ENCODE results near the gene RPL37A.

The RPL37A gene

DNA sequence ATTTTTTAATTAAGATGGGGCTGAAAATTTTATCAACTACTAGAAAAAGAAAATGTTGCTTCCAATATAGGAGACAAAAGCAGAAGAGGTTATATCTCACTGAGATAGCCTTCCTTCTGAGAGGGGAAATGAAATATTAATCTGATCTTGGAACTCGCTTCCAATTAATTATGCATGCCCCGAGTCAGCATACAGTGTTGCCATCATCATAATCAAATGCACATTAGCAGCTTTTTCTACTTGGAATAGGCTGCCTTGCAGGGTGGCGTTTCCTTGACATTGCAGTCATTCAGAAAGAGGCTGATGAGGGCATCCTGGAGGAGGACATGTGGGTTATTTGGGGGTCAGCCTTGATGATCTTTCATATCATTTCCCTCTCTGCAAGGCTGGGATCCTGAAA is 18.4 kb upstream of the RPL37A start:
- Mint-ChIP-seq H3K27me3 (ENCODE audit: low read depth, poor library complexity) (peaks cover 2% of the 10 kb centered on the region), H3K9me3 (no peaks in the 10 kb centered on the region), H3K4me3 (no peak overlapping the region), H3K36me3 (ENCODE audit: low read depth) (peaks cover 54% of the 10 kb centered on the region), H3K27ac (no peak overlapping the region), H3K4me1 (peaks cover 6% of the 10 kb centered on the region)
- TF ChIP-seq, protein P1, sequence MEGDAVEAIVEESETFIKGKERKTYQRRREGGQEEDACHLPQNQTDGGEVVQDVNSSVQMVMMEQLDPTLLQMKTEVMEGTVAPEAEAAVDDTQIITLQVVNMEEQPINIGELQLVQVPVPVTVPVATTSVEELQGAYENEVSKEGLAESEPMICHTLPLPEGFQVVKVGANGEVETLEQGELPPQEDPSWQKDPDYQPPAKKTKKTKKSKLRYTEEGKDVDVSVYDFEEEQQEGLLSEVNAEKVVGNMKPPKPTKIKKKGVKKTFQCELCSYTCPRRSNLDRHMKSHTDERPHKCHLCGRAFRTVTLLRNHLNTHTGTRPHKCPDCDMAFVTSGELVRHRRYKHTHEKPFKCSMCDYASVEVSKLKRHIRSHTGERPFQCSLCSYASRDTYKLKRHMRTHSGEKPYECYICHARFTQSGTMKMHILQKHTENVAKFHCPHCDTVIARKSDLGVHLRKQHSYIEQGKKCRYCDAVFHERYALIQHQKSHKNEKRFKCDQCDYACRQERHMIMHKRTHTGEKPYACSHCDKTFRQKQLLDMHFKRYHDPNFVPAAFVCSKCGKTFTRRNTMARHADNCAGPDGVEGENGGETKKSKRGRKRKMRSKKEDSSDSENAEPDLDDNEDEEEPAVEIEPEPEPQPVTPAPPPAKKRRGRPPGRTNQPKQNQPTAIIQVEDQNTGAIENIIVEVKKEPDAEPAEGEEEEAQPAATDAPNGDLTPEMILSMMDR (IDR thresholded peaks at IDR 0.05) = no peak
- DNase-seq = no peak

GRCh38 chr2:216482640-216483039 is 16.0 kb upstream of the RPL37A start:
- Mint-ChIP-seq H3K27me3 (ENCODE audit: low read depth, poor library complexity) (no peaks in the 10 kb centered on the region), H3K36me3 (ENCODE audit: low read depth) (peaks cover 38% of the 10 kb centered on the region), H3K9me3 (no peaks in the 10 kb centered on the region), H3K4me3 (no peak overlapping the region), H3K4me1 (peaks cover 11% of the 10 kb centered on the region), H3K27ac (peak overlapping the region; percentile 96)
- TF ChIP-seq, protein P1 (IDR thresholded peaks at IDR 0.05) = no peak
- no peak for DNase-seq

- no peak for DNase-seq
- H3K9me3 Mint-ChIP-seq = no peaks in the 10 kb centered on the region
- peaks cover 29% of the 10 kb centered on the region for H3K36me3 Mint-ChIP-seq (ENCODE audit: low read depth)
- H3K27me3 Mint-ChIP-seq (ENCODE audit: low read depth, poor library complexity) = no peaks in the 10 kb centered on the region
- TF ChIP-seq, protein P1 (IDR thresholded peaks at IDR 0.05) = no peak
- H3K4me3 Mint-ChIP-seq = no peak overlapping the region
- no peak overlapping the region for H3K27ac Mint-ChIP-seq
- H3K4me1 Mint-ChIP-seq = peaks cover 20% of the 10 kb centered on the region
These were observed 13.4 kb upstream of the RPL37A start for GRCh38 chr2:216485237-216485636.

- Mint-ChIP-seq H3K4me3 (no peak overlapping the region), H3K27ac (peak overlapping the region; percentile 51), H3K9me3 (no peaks in the 10 kb centered on the region), H3K4me1 (peaks cover 20% of the 10 kb centered on the region), H3K27me3 (ENCODE audit: low read depth, poor library complexity) (no peaks in the 10 kb centered on the region), H3K36me3 (ENCODE audit: low read depth) (peaks cover 24% of the 10 kb centered on the region)
- no peak for DNase-seq
- TF ChIP-seq, protein P1 (IDR thresholded peaks at IDR 0.05) = no peak
These were observed 12.9 kb upstream of the RPL37A start for GRCh38 chr2:216485745-216486144.

DNA sequence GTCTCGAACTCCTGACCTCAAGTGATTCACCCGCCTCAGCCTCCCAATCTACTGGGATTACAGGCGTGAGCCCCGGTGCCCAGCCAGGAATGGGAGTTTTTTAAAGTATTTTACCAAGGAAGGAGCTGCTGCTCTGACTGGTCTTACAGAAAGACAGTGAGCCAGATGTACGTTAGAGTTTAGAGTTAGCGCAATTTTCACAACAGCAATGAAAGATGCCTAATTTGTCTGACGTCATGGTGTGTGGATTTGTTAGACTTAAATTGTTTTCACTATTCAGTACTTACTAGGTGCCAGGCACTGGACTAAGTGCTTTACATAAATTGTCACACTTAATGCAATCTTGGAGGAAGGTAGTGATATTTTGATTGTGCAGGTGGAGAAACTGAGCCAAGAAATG is 12.4 kb upstream of the RPL37A start:
- H3K27me3 Mint-ChIP-seq (ENCODE audit: low read depth, poor library complexity) = no peaks in the 10 kb centered on the region
- H3K4me3 Mint-ChIP-seq = no peak overlapping the region
- DNase-seq = no peak
- no peaks in the 10 kb centered on the region for H3K9me3 Mint-ChIP-seq
- H3K27ac Mint-ChIP-seq = no peak overlapping the region
- peaks cover 20% of the 10 kb centered on the region for H3K4me1 Mint-ChIP-seq
- TF ChIP-seq, protein P1 (IDR thresholded peaks at IDR 0.05) = no peak
- H3K36me3 Mint-ChIP-seq (ENCODE audit: low read depth) = peaks cover 20% of the 10 kb centered on the region

DNA sequence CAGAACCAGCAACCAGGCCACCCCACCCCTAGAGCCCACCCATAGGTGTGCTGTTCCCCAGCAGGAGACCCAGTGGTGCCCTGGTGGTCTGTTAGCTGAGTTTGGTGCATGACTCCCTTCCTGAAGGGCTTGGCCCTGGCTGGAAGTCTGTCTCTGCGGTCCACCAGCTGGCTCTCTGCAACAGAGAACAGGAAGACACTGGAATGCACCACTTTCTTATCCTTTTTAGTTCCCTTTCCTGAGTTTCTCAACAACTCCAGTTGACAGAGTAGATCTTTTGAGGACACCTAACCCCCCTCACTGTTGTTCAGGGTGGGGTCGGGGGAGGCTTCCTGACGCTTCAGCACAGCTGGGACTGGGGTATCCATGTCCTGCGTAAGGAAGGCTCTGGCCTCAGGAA is 11.9 kb upstream of the RPL37A start:
- DNase-seq = no peak
- Mint-ChIP-seq H3K27ac (peak overlapping the region; percentile 29), H3K4me1 (peaks cover 22% of the 10 kb centered on the region), H3K4me3 (no peak overlapping the region), H3K36me3 (ENCODE audit: low read depth) (peaks cover 18% of the 10 kb centered on the region), H3K9me3 (no peaks in the 10 kb centered on the region), H3K27me3 (ENCODE audit: low read depth, poor library complexity) (no peaks in the 10 kb centered on the region)
- TF ChIP-seq, protein P1 (IDR thresholded peaks at IDR 0.05) = no peak
